M059J (cell line): ENCODE results near the gene GABRR2. TPM values are rescaled to one million over a fixed set of nuclear protein-coding genes. Genes with fewer than 3 reads are reported as not detected.
"Not testable (repeated sequence)": the region's sequence is repeated elsewhere in the genome, so short reads cannot be mapped to it uniquely, and the experiment has no call there.

Experiments used
- DNase-seq: peaks from one replicate; pipeline ENCODE4 v3.0.0-alpha.2; 2012; ENCODE audit warnings: low read depth
- total RNA-seq: library from RNA; depleted of rRNA; stranded (reverse); fragments of >200 nt; shearing (Covaris generic); gene quantifications from 2 replicates; pipeline ENCODE4 v1.2.3, GENCODE V29; 2014

Gene GABRR2
- total RNA-seq, 1 experiment from 2014 or later = 0.25 TPM

GRCh38 chr6:89258912-89259311 is 56.2 kb downstream of the GABRR2 start:
- no peak for DNase-seq

- DNase-seq = no peak
Measured at GRCh38 chr6:89257781-89258180, 57.3 kb downstream of the GABRR2 start.

DNA sequence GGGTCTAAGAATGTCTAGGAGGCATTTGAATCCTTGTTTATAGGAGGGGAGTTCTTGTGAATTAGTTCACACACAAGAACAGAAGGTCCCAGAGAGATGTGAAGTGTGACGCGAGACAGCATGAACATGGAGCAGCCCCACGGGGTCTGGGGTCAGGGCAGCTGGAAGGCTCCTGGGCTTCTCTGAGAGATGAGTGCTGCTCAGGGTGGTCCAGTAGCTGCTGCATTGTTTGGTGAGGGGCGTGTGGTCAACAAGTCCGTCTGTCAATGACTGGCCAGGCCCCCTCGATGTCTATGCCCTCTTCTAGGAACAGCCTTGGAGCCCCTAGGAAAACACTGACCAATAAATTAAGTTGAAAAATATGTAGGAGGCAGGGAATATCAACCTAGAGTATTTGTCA is 57.8 kb downstream of the GABRR2 start:
- DNase-seq = no peak

GRCh38 chr6:89255417-89255816 is 59.7 kb downstream of the GABRR2 start:
- no peak for DNase-seq

- DNase-seq = no peak
Measured at GRCh38 chr6:89254569-89254968, 60.5 kb downstream of the GABRR2 start.

- no peak for DNase-seq
Measured at GRCh38 chr6:89252907-89253306, 62.2 kb downstream of the GABRR2 start.

DNA sequence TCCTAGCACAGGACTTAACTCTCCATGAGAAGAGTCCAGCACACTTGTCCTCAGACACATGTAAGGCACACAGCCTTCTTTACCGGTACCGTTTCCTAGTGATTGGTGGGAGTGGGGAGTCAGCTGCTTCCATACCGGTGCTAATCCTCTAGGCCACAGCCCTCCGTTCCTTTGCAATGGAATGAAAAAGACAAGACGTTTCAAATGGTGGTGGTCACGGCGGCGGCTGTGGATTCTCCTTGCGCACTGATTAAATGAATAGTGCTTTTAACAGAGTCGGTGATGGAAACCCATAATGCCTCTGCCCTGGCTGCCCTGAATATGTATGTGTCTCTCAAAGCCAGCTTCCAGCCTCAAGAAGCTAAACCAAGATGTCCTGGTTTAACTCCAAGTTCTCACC is 63.1 kb downstream of the GABRR2 start:
- DNase-seq = no peak

GRCh38 chr6:89251170-89251569 is 63.9 kb downstream of the GABRR2 start:
- DNase-seq = no peak

DNA sequence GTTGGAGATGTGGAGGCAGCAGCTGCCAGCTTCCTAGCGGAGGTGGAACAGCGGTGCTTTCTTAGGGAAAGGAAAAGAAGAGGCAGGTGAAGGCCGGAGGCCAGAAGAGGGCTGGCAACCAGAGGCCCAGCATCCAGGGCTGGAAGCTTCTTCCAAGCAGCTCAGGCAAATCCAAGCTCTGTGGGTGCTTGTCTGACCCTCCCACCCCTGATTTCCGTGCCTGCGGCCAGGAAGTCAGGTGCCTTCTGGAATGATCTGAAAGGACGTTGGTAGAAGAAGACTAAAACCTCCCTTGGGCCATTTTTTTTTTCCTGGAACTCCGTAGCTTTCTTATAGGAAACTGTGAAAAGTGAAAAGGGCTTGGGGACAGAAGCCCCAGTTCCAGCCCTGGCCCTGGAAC is 64.9 kb downstream of the GABRR2 start:
- no peak for DNase-seq

DNA sequence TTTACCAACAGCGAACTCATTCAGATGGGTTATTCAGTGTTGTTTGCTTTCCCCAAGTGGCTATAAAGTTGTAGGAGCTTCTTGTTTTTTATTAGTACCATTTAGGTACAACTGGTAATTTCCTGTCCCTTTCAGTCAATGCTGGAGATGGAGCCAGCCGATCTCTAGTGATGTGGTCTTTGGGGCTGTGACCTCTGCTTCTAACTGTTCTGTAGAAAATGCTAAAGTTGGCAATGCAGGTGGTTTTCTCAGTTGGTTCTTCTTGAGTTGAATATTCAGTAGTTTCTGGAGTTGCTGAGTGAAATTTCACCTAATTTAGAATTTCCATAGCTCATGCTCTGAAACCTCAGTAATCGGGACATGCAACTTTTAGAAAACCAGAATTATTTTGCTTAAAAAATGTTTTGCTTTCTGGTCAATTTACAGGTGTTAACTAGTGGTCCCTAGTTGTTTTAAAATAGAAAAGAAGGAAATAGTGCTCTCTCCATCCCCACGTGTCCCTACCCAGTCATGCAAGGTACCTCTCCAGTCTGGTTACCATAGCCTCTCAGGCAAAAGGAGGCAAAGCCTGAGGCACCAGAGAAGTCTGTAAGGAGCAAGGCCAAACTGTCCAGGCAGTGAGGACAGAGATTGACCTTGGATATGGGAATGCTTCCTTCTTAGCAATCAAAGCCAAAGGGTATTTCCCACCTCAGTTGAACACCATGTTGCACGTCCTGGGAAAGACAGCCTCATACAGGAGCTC is 70.7 kb downstream of the GABRR2 start:
- no peak for DNase-seq

GRCh38 chr6:89243331-89243629 is 71.8 kb downstream of the GABRR2 start:
- no peak for DNase-seq

DNA sequence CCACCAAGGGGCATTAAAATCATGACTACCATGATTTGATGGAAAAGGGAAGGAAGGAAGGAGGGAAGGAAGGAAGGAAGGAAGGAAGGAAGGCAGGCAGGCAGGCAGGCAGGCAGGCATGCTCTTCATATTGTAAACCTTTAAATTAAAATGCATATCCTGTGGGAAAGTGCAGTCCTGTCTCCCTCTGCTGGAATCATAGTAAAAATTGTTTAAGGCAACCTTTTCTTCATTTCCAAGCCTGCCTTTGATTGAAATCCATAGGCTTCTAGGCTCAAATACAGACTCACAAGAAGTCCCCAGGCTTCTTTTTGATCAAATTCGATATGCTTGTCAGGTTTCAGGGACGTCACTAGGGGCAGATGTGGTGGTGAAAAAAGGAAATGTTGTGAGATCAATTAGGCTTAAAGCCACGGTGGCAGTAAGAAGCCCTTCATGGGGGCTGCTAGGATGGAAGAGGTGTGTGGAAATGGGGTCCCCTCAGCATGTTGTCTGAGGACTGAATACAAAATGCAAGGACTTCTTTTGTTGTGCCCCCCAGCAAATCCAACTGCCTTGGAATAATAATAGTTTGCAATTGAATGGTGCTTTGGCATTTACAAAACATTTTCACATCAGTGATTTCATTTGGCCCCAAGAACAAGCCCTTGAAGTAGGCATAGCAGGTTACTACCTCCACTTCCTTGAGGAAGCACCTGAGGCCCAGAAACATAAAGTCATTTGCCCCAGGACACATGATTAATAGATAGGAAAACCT is 72.3 kb downstream of the GABRR2 start:
- DNase-seq = peak; percentile 37

GRCh38 chr6:89239338-89239737 is 75.8 kb downstream of the GABRR2 start:
- no peak for DNase-seq

DNA sequence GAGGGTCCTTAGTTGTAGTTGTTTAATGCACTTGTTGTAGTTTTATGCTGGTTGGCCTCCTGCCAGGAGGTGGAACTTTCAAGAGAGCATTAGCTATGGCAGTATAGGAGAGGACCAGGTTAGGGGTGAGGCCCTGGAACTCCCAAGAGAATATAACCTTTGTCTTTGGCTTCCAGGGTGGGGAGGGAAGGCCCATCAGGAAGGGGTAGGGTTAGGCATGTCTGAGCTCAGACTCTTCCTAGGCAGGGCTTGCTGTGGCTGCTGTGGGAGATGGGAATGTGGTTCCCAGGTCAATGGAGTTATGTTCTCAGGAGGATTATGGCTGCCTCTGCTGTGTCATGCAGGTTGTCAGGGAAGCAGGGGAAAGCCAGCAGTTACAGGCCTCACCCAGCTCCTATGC is 77.9 kb downstream of the GABRR2 start:
- DNase-seq = no peak

- DNase-seq = not testable (repeated sequence)
Measured at GRCh38 chr6:89233605-89234004, 81.5 kb downstream of the GABRR2 start.

DNA sequence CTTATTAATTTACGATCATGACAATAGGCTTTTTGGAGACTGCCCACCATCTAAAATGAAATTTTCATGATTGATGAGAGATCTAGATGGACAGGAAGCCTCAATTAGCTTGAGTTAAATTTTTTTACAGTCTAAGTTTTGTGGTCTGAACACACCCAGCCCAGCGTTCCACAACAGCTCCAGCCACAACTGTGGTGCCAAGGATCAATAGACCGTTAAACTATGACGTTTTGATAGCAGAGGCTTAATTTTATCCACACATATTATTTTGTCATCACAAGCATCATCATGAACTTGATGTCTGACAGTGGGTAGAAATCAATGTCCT is 92.4 kb downstream of the GABRR2 start:
- DNase-seq = no peak

DNA sequence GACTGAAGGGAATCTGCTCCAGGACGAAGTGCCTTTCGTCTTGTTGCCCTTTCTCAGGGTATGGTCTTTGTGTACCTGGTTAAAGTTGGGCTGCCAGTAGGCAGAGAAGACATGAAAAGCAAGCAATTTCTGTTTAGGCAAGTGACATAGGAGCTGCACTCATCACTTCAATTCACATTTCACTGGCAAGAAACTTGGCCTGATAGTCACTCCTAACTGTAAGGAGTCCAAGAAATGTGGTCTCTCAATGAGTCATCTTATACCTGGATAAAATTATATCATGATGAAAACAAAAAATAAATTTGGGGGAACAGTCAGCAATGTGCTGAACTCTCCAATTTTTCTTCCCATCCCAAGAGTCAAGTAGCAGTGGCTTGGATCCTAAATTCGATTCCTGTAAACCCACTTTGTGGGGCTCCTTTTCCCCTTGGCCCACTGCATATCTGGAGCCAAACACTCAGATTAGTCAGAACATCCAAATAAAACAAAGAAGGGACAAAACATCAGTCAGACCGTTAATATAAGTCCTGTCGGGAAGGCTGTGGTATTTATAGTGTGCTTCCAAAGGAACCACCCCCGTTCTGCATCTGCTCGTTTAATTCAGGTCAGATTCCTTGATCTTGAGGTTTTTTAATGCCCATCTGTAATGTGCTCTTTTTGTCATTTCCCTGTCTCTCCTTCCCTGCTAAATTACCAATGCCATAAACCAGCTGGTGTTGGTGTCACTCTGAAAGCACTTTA is 93.0 kb downstream of the GABRR2 start:
- peak; percentile 58 for DNase-seq

DNA sequence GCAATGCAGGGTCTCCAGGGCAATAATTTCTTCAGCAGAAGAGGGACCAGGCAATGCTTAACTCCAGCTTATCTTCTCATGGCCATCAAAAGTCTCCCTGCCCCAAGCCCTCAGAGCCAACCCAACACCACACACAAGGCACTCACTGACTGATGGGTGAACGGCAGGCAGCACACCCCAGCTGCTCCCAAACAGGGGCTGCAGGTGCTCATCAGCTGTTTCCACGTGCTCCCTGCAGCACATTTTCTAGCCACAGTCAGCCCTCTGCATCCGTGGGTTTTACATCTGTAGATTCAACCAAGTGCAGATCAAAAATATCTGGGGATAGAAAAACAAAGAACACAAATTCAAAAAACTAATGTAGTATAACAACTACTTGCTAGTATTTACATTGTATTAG is 94.0 kb downstream of the GABRR2 start:
- DNase-seq = no peak

GRCh38 chr6:89217299-89217910 is 97.7 kb downstream of the GABRR2 start, which contains the start of gene GABRR1:
TSS of gene GABRR1 (minus strand) at chr6:89217358. CDS start at chr6:89217322, 36 bp downstream.
- no peak for DNase-seq

DNA sequence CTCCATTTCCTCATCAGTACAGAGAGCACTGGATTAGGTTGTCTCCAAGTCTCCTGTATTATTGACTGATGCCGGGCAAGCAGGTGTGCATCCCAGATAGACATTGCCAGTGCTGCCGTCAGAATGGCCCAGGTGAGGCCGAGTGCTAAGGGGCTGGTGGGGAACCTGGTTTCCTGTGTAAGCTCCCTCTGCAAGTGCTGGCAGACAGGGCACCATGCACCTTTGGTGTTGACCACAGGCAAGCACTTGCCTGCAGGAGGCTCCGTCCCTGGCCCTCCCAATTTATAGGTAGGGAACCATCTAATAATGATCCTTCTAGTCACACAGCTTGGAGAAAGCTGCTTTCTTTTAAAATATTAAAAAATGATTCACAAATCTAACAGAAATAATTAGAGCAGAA is 98.7 kb downstream of the GABRR2 start:
- no peak for DNase-seq

GRCh38 chr6:89215391-89215790 is 99.7 kb downstream of the GABRR2 start:
- DNase-seq = no peak

DNA sequence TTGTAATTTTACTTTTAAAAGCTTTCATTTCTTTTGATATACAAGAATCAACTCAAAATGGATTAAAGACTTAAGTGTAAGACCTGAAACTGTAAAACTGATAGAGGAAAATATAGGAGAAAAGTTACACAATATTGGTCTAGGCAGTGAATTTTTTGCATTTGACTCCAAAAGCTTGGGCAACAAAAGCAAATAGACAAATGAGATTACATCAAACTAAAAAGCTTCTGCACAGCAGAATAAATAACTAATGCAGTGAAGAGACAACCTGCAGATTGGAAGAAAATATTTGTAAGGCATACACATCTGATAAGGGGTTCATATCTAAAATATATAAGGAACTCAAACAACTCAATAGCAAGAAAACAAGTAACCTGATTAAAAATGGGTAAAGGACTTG is 100.9 kb downstream of the GABRR2 start:
- DNase-seq = no peak
